IPS-15b (cell line): ENCODE results near the gene GPATCH8.
"Not testable (repeated sequence)": the region's sequence is repeated elsewhere in the genome, so short reads cannot be mapped to it uniquely, and the experiment has no call there.

Experiments used
- H3K27me3 ChIP-seq: one replicate; pipeline ENCODE4 v1.6.1; 2013; ENCODE audit warnings: low read length; ENCODE audit not compliant: control insufficient read depth, insufficient read depth
- H3K36me3 ChIP-seq: one replicate; pipeline ENCODE4 v1.6.1; 2013; ENCODE audit warnings: low read length; ENCODE audit not compliant: control insufficient read depth, insufficient read depth
- H3K4me1 ChIP-seq: one replicate; pipeline ENCODE4 v1.6.1; 2013; ENCODE audit warnings: mild to moderate bottlenecking, low read length; ENCODE audit not compliant: control insufficient read depth, insufficient read depth
- H3K4me3 ChIP-seq: one replicate; pipeline ENCODE4 v1.5.1; 2013; ENCODE audit warnings: low read depth, low read length
- H3K9ac ChIP-seq: one replicate; pipeline ENCODE4 v1.6.1; 2013; ENCODE audit warnings: low read depth, mild to moderate bottlenecking, low read length
- H3K9me3 ChIP-seq: one replicate; pipeline ENCODE4 v1.6.1; 2013; ENCODE audit warnings: mild to moderate bottlenecking, low read length; ENCODE audit not compliant: control insufficient read depth, insufficient read depth

The GPATCH8 gene

GRCh38 chr17:44400226-44400847 is 102.9 kb downstream of the GPATCH8 start:
- no peaks in the 10 kb centered on the region for H3K27me3 ChIP-seq
- H3K9ac ChIP-seq = no peak overlapping the region
- H3K9me3 ChIP-seq = no peaks in the 10 kb centered on the region
- peaks cover 38% of the 10 kb centered on the region for H3K36me3 ChIP-seq
- no peaks in the 10 kb centered on the region for H3K4me1 ChIP-seq
- H3K4me3 ChIP-seq = no peak overlapping the region

- Histone ChIP-seq H3K9ac (no peak overlapping the region), H3K9me3 (no peaks in the 10 kb centered on the region), H3K27me3 (no peaks in the 10 kb centered on the region), H3K4me3 (no peak overlapping the region), H3K36me3 (peaks cover 38% of the 10 kb centered on the region), H3K4me1 (no peaks in the 10 kb centered on the region)
These were observed 104.2 kb downstream of the GPATCH8 start for GRCh38 chr17:44398692-44399691.

- H3K4me1 ChIP-seq = no peaks in the 10 kb centered on the region
- H3K9me3 ChIP-seq = no peaks in the 10 kb centered on the region
- no peak overlapping the region for H3K9ac ChIP-seq
- no peaks in the 10 kb centered on the region for H3K27me3 ChIP-seq
- H3K4me3 ChIP-seq = no peak overlapping the region
- peaks cover 38% of the 10 kb centered on the region for H3K36me3 ChIP-seq
These were observed 105.4 kb downstream of the GPATCH8 start for GRCh38 chr17:44397479-44398440.

GRCh38 chr17:44396946-44397345 is 106.3 kb downstream of the GPATCH8 start:
- peaks cover 38% of the 10 kb centered on the region for H3K36me3 ChIP-seq

GRCh38 chr17:44394833-44395232 is 108.4 kb downstream of the GPATCH8 start:
- H3K9ac ChIP-seq = no peak overlapping the region
- no peaks in the 10 kb centered on the region for H3K27me3 ChIP-seq
- H3K9me3 ChIP-seq = no peaks in the 10 kb centered on the region
- H3K4me1 ChIP-seq = no peaks in the 10 kb centered on the region
- H3K36me3 ChIP-seq = peaks cover 24% of the 10 kb centered on the region
- H3K4me3 ChIP-seq = no peak overlapping the region

More at GRCh38 chr17:44396946-44397345, 106.3 kb downstream of the GPATCH8 start:
- Histone ChIP-seq H3K9ac (no peak overlapping the region), H3K9me3 (no peaks in the 10 kb centered on the region), H3K4me1 (no peaks in the 10 kb centered on the region), H3K27me3 (no peaks in the 10 kb centered on the region), H3K4me3 (no peak overlapping the region)

GRCh38 chr17:44394112-44394511 is 109.1 kb downstream of the GPATCH8 start:
- peaks cover 17% of the 10 kb centered on the region for H3K36me3 ChIP-seq
- not testable (repeated sequence) for H3K4me1 ChIP-seq, H3K9ac ChIP-seq, H3K27me3 ChIP-seq, H3K4me3 ChIP-seq, H3K9me3 ChIP-seq

- no peaks in the 10 kb centered on the region for H3K4me1 ChIP-seq
- H3K27me3 ChIP-seq = peaks cover 15% of the 10 kb centered on the region
- H3K9ac ChIP-seq = no peak overlapping the region
- no peaks in the 10 kb centered on the region for H3K9me3 ChIP-seq
- no peaks in the 10 kb centered on the region for H3K36me3 ChIP-seq
- H3K4me3 ChIP-seq = no peak overlapping the region
These were observed 112.8 kb downstream of the GPATCH8 start for GRCh38 chr17:44390250-44390870.

- no peaks in the 10 kb centered on the region for H3K9me3 ChIP-seq
- H3K27me3 ChIP-seq = peaks cover 18% of the 10 kb centered on the region
- H3K9ac ChIP-seq = no peak overlapping the region
- H3K4me1 ChIP-seq = no peaks in the 10 kb centered on the region
- H3K4me3 ChIP-seq = no peak overlapping the region
- H3K36me3 ChIP-seq = no peaks in the 10 kb centered on the region
These were observed 113.4 kb downstream of the GPATCH8 start for GRCh38 chr17:44389723-44390202.

GRCh38 chr17:44389281-44389680 is 113.9 kb downstream of the GPATCH8 start, which contains the start of gene ITGA2B:
Gene ITGA2B (minus strand): TSS chr17:44389649. CDS start chr17:44389473, 176 bp downstream.
- Histone ChIP-seq H3K4me1 (peaks cover under 1% of the 10 kb centered on the region), H3K9me3 (no peaks in the 10 kb centered on the region), H3K9ac (no peak within 1 kb of the TSS), H3K27me3 (peaks cover 23% of the 10 kb centered on the region), H3K4me3 (no peak within 1 kb of the TSS), H3K36me3 (no peaks in the 10 kb centered on the region)

- Histone ChIP-seq H3K9me3 (no peaks in the 10 kb centered on the region), H3K9ac (no peak overlapping the region), H3K36me3 (no peaks in the 10 kb centered on the region), H3K4me1 (peaks cover 2% of the 10 kb centered on the region), H3K4me3 (no peak overlapping the region), H3K27me3 (peaks cover 36% of the 10 kb centered on the region)
These were observed 115.4 kb downstream of the GPATCH8 start for GRCh38 chr17:44387804-44388203.

GRCh38 chr17:44386182-44386525 is 117.1 kb downstream of the GPATCH8 start:
- H3K27me3 ChIP-seq = peaks cover 39% of the 10 kb centered on the region
- no peak overlapping the region for H3K9ac ChIP-seq
- H3K4me3 ChIP-seq = peak overlapping the region; percentile 70
- H3K36me3 ChIP-seq = no peaks in the 10 kb centered on the region
- peaks cover 2% of the 10 kb centered on the region for H3K4me1 ChIP-seq
- H3K9me3 ChIP-seq = no peaks in the 10 kb centered on the region
